Measurements from ENCODE around the gene GRIK1. TPM values are rescaled to one million over a fixed set of nuclear protein-coding genes. Genes with fewer than 3 reads are reported as not detected.

The GRIK1 gene
- total RNA-seq, 1 experiment from 2014 or later, result not detected

DNA sequence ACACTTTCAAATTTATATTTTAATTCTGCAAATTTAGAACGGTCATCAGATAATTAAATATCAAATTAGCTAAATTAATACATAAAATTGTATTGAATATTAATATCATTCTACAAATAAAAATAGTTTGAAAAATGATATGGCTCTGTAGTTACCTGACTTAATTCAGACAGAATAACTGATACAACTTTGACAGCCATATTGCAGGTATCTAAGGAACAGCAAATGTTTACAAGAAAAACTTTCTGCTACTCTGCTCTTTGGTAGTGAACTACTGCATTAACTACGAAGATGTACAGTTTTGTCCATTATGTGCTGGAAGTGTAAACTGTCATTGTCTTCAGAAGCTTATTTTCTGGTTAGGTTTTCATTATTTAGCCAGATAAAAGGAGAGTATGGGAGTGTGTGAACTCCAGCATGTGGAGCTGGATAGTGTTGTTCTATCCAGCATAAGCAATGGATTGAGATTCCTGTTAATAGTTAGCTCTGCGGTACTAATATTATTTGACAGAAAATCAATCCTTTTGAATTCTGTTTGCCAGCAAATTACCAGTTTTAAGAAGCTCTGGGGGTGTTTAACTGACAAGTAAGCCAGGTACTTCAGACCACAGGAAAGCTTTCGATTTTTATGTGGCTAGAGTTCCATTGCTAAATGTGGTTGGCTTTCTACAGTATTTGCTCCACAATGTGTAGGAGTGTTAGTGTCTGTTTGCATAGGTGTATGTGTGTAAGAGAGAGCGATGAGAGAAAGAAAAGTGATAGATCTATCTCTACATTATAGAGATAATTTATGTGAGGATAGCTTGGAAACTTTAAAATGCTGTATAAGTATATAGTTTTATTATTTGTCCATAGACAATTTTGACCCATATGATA, 247.9 kb downstream of the GRIK1 start:
- DNase-seq (ENCODE audit: low spot score), result no peak
- in situ Hi-C loops (cut with HindIII; ENCODE audit: low sequenced_read_pairs), result no loop called here

DNA sequence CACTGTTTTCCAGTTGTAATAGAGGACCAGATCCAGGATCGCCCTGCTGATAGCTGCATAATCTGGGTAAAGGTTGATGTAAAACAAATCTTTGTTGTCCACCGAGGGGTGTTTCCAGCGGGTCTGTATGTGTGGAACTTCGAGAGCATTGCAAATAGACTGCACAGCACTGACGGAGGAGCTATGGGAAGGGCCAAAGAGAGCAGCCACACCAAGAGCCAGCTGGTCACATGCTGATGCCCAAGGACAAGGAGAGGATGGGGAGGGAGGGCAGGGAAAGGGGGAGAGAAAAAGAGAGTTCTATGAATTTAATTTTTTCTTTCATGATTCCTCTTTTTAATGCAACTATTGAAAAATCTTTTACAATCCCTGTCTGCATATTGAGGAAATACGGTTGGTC, 250.0 kb downstream of the GRIK1 start:
- DNase-seq (ENCODE audit: low spot score), result no peak
- in situ Hi-C loops (cut with HindIII; ENCODE audit: low sequenced_read_pairs), result no loop called here

DNA sequence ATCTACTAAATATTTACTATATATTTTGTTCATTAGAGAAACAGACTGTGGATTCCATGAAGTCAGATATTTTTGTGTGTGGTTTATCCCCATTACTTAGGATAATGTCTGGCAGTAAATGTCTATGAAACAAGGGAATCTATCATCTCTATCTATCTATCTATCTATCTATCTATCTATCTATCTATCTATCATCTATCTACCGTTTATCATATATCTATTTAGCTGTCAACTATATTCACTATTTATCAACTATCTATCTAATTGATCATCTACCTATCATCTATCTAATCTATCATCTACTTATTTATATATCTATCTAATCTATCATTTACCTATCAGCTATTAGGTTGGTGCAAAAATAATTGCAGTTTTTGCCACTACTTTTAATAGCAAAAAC, 255.7 kb downstream of the GRIK1 start:
- in situ Hi-C loops (cut with HindIII; ENCODE audit: low sequenced_read_pairs), result no loop called here
- DNase-seq (ENCODE audit: low spot score), result no peak

DNA sequence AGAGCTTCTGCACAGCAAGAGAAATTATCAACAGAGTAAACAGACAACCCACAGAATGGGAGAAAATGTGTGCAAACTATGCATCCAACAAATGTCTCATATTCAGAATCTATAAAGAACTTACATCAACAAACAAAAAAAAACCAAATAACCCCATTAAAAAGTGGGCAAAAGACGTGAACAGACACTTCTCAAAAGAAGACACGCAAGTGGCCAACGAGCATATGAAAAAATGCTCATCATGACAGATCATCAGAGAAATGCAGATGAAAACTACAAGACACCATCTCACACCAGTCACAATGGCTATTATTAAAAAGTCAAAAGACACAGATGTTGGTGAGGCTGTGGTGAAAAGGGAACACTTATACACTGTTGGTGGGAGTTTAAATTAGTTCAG, 257.0 kb downstream of the GRIK1 start:
- in situ Hi-C loops (cut with HindIII; ENCODE audit: low sequenced_read_pairs), result no loop called here
- no peak for DNase-seq (ENCODE audit: low spot score)

DNA sequence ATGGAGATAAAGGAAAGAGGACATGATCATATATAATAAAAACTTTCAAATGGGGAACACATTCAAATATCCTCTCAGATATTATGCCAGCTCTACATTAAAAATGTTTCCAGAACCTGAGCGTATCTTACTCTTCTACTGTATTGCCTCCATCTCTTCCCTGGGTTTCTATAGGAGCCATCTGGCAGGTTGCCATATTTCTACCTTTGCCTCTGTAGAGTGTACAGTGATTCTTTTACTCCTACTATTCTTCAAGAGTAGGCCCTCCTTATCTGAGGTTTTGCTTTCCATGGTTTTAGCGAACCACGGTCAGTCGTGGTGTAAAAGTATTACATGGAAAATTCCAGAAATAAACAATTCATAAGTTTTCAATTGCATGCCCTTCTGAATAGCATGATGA, 259.5 kb downstream of the GRIK1 start:
- in situ Hi-C loops (cut with HindIII; ENCODE audit: low sequenced_read_pairs), result no loop called here
- no peak for DNase-seq (ENCODE audit: low spot score)

DNA sequence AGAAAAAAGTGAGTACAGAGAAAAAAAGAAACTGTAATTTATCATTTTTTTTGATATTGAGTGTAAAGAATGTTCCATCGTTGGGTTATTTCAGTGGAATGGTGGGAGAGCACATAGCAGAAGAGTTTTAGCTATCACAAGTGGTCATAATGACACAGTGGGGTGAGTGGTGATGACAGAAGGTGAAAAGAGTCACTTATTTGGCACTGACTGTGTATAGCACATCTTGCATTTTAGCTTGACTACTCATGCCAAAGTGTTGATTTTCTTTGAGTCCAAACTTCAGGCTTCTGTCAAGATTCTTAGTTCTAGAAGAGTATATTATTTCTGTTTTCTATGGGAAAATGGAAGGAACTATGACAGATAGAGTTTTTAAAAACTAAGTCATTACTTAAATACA, 261.2 kb downstream of the GRIK1 start:
- in situ Hi-C loops (cut with HindIII; ENCODE audit: low sequenced_read_pairs), result no loop called here
- DNase-seq (ENCODE audit: low spot score), result no peak

DNA sequence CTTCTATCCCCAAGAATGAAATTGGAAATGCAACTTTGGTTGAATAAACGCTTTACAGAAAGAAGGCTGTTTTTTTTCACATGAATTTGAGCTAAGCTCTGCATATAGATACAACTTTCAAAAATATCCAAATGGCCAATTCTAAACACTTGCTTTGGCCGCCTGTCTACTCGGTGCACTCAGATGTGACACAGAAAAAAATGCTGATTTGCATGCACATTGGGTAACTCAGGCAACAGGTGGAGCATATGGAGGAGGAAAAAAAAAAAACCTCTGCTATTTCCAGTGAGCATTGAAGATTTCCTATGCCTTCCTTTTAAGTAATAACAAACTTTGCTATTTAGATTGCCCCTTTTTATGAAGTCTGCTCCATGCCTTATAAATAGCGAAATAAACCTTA, 262.5 kb downstream of the GRIK1 start:
- in situ Hi-C loops (cut with HindIII; ENCODE audit: low sequenced_read_pairs), result no loop called here
- DNase-seq (ENCODE audit: low spot score), result no peak

DNA sequence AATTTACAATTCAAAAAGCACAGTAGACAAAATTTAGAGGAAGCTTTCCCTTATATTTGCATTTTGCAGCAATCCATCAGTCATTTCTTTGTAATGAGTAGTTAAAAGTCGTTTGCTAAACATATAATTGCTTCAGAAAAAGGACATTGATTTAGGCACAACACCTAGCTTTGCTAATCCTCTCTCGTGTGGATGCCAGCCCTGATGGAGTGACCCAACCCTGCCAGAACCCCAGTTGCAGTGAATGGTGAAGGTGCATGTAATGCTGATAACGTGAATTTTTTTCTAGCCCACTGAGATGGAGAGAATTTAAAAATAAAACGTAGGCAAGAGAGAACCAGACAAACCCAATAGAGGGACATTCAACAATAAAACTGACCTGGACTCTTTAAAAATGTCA, 263.4 kb downstream of the GRIK1 start:
- in situ Hi-C loops (cut with HindIII; ENCODE audit: low sequenced_read_pairs), result no loop called here
- DNase-seq (ENCODE audit: low spot score), result no peak

DNA sequence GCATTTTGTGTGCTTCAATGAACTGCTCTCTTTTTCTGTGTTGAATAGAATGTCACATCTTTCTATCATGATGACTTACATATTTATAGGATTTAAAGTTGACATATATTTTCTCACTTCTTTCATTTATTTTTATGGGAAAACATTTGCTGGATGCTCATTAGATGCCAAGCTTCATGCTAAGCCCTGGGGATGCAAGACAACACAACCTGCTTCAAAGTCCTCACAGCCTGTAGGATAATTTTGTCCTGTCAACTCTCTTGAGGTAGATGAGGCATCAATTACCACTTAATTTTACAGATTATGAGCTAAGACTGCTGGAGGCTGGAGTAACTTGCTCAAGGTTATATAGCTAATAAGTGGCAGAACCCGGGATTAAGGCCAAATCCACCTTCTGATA, 264.3 kb downstream of the GRIK1 start:
- in situ Hi-C loops (cut with HindIII; ENCODE audit: low sequenced_read_pairs), result no loop called here
- no peak for DNase-seq (ENCODE audit: low spot score)

DNA sequence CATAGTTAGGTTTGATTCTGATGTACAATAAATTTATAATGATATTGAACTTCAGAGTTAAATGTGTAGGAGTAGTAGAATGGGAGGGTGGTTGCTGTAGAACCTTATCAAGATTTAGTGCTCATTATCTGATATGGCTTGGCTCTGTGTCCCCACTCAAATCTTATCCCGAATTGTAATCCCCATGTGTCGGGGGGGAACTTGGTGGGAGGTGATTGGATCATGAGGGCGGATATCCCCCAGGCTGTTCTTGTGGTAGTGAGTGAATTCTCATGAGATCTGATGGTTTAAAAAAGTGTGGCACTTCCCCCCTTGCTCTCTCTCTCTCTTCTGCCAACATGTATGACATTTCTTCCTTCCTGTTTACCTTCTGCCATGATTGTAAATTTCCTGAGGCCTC, 265.5 kb downstream of the GRIK1 start:
- DNase-seq (ENCODE audit: low spot score), result no peak
- in situ Hi-C loops (cut with HindIII; ENCODE audit: low sequenced_read_pairs), result no loop called here

DNA sequence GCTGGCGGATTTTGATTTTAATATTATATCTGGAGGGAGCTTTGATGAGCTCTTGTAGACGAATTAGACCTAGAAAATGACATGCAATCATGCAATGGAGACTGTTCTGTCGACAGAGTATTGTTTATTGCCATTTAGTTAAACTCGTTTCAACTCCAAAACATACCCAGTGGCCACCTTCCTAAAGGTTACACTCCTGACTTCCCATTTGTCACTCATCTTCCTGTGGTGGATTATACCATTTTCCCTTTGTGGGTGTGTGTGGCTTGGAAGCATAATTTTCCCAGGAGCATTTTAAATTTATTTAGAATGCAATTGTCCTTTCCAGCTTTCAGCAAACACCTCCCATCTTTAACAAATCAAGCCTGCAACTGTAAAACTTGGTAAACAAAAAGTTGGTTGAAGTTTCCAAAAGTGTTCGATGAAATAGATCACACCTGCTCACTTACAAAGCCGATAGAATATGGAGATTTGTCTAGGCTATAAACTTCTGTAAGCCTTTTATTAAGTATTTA, 266.6 kb downstream of the GRIK1 start:
- no peak for DNase-seq (ENCODE audit: low spot score)
- in situ Hi-C loops (cut with HindIII; ENCODE audit: low sequenced_read_pairs), result no loop called here

DNA sequence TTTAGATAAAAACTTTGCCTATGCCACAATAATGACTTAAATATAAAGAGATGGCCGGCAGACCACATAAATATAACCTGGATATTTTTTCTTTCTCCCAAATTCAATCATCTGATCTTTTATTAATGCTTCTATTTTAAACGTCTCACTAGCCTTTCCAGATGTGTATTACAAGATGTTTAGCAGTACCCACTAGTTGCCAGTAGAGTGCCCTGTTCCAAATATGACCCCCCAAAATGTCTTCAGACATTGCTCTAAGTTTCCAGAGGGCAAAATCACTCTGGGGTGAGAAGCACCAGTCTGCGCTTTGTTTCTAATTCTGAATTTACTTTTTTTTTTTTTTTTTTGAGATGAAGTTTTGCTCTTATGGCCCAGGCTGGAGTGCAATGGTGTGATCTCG, 268.1 kb downstream of the GRIK1 start:
- in situ Hi-C loops (cut with HindIII; ENCODE audit: low sequenced_read_pairs), result no loop called here
- DNase-seq (ENCODE audit: low spot score), result no peak

DNA sequence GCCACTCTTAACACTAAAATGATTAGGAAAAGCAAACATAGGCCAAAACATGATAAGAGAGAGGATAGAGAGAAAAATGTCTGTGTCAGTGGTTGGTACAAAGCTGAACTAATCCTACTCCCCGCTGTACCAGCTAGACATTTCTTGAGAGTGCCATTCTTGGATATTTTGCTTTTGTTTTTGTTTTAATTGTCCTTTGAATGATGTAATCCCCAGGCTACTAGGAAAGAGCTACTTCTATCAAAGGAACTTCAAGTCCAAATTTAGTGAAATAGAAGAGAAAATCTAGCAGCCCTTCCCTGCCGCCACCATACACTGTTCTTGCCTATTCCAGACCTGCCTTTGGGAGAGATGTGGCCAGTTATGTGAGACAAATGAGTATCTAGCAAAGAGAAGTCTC, 269.6 kb downstream of the GRIK1 start:
- in situ Hi-C loops (cut with HindIII; ENCODE audit: low sequenced_read_pairs), result no loop called here
- no peak for DNase-seq (ENCODE audit: low spot score)

DNA sequence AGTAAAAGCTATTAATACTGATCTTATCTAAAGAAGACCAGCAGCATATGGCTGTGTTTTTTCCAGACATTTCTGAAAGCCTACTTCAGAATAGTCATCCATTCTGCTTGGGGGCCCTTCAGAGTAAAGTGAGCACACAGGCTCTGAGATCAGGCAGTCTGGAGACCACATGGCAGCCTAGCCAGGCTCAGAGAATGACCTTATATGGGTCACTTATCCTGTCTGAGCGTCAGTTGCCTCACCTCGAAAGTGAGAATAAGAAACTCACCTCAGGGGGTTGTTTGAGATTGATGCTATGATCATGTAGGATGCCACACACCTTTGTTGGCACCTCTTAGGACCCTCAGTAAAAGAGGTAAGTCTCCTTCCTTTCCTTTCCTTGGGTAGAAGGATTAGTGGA, 270.4 kb downstream of the GRIK1 start:
- DNase-seq (ENCODE audit: low spot score), result no peak
- in situ Hi-C loops (cut with HindIII; ENCODE audit: low sequenced_read_pairs), result no loop called here

DNA sequence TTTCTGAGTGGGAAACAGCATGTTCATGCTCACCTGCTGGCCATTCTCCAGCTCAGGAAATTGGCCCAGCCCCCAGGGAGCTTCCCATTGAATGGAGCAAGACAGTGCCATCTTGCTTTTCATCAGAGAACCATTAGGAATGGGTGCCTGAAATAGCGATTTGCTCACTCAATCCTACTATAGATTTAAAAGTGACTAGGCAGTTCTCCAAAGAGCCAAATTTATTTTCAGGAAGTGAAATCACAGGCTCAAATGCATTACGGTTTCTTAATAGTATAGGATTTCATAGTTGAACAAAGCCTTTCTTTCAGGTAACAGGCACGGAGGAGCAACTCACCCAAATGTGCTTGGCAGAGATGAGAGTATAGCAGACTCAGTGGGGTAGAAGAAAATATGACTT, 272.1 kb downstream of the GRIK1 start:
- in situ Hi-C loops (cut with HindIII; ENCODE audit: low sequenced_read_pairs), result no loop called here
- peak; percentile 27 for DNase-seq (ENCODE audit: low spot score)

DNA sequence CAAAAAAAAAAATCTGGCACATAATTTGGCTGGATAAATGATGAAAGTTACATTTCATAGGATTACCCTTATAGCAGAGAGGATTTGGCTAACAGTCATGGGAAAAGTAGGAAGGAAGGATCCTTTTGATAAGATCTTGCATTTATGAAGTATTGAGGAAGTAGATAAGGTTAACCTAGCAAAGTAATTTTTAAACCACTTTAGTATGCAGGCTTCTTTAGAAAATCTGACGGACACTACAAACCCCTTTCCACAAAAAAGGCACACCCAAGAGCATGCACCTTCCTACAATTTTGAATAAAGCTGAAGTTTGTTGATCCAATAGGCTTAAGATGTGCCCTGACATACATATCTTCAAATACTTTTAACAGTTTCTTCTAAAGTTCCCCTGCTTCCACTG, 275.2 kb downstream of the GRIK1 start:
- DNase-seq (ENCODE audit: low spot score), result no peak
- in situ Hi-C loops (cut with HindIII; ENCODE audit: low sequenced_read_pairs), result no loop called here

DNA sequence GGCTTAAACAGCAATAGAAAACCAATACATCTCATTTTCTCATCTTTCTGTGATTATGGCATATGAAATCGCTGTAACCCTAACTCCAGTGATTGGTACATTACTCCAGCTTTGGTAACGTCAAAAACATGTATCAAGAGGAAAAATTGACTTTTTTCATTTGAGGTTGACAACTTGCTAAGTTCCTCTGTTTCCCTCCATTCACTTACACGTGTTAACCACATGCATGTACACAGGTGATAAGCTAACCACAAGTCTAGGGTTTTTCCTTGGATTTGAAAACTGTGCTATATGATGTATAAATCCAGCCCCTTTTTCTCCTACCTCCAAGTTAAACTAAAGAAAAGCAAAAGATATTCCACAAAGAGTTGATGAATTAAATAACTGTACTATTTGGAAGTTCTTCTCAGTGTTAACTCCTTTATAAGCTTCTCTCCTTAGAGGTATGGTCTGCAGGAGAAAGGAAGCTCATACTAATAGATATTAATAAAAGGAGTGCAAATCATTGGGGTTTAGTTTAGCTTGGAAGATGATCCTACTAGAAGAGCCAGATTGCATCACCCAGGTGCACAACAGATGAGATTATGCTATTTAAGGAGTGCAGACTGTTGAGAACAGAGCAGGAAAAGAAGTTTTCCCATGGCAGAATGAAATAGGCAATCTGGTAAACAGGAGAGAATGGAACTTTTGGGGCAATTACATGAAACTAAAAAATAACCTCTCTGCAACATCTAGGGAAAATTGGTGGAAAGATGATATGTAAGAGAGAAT, 277.9 kb downstream of the GRIK1 start:
- in situ Hi-C loops (cut with HindIII; ENCODE audit: low sequenced_read_pairs), result no loop called here
- DNase-seq (ENCODE audit: low spot score), result no peak

DNA sequence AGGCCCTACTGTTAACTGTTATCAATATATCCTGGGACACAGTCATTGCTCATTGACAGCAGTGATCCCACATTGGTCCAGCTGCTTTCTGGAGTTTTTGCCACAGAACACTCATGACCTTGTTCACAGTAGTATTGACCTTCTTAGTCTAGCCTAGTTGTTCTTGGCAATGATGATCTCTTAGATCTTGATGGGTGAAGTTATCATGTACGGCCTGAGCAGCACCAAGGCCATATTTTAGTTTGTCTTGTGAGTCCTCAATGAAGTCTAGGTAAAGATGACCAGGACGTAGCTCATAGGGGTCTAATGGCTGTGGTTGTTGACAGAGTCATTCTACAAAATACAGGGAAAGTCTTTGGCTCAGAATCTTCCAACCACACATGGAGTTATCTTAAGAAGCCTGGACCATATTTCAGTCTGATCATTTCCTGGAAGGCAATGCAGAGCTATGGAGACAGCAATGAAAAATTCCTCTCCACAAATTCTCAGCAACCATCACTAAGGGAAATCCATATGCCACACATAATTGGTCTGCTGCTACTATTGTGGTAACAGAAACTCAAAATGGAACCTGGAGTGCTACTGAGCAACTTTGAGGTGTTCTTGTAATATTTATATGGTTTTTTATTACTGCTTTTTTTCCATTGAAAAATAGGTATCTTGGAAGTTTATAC, 279.6 kb downstream of the GRIK1 start:
- in situ Hi-C loops (cut with HindIII; ENCODE audit: low sequenced_read_pairs), result no loop called here
- no peak for DNase-seq (ENCODE audit: low spot score)

DNA sequence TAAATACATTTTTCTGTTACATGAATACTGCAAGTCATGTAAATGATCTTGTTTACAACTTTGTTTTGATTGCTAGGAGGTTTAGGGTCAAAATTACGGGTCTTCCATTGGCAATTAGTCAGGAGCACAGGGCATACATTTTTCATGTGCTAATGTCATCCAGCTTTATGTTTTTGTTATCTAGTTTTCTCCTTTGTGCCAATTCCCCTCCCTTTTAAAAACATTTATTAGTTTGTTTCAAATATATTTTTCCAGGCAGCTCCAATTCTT, 280.9 kb downstream of the GRIK1 start:
- in situ Hi-C loops (cut with HindIII; ENCODE audit: low sequenced_read_pairs), result no loop called here
- DNase-seq (ENCODE audit: low spot score), result no peak

DNA sequence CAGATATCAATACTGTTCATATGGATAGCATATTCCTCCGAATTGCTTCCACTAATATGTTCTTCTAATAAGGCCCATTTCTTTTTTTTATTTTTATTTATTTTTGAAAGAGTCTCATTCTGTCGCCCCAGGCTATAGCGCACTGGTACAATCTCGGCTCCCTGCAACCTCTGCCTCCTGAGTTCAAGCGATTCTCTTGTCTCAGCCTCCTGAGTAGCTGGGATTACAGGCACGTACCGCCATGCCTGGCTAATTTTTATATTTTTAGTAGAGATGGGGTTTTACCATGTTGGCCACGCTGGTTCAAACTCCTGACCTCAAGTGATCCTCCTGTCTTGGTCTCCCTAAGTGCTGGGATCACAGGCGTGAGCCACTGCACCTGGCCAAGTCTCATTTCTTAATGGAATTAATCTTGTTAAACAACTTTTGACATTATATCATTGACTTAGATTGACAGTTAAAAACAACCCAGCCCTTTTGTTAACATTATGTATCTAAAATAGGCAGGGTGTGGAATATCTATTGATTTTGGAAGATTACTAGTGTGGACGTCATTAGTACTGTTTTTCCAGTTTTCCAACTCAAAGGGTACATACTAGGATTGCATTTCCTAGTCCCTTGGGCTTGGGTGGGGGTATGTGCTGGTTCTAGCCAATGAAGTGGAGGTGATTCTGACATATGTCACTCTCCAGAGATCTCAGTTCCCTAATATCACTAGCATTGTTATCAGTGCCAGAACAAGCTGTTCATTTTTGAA, 281.4 kb downstream of the GRIK1 start:
- DNase-seq (ENCODE audit: low spot score), result no peak
- in situ Hi-C loops (cut with HindIII; ENCODE audit: low sequenced_read_pairs), result no loop called here
